Fibroblast of skin of left quadriceps (primary cell): ENCODE measurements around the gene LHX3.

Source experiments
- DNase-seq, 2 experiments: peaks; one replicate each; pipeline ENCODE4 v3.0.0-alpha.2; 2013; ENCODE audit warnings: low read depth in 2 of 2

LHX3 gene

DNA sequence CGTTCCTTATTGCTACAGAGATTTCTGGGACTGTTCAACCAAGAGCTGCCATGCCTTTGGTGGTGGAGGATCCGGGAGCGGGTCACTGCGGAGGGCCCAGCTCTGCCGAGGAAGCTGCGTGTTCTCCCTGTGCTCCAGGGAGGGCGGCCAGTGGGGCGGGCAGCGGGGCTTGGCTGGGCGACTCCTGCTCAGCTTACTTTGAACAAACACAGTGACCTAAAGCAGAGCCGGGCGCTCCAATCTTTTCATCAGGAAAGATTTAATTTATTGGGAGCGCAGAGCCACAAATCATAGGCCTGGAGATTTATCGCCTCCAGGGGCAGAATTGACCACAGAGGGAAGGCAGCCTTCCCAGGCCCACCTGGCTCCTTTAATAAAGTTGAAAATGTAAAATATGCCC lies 27.7 kb downstream of the LHX3 start:
- no peak for DNase-seq

DNA sequence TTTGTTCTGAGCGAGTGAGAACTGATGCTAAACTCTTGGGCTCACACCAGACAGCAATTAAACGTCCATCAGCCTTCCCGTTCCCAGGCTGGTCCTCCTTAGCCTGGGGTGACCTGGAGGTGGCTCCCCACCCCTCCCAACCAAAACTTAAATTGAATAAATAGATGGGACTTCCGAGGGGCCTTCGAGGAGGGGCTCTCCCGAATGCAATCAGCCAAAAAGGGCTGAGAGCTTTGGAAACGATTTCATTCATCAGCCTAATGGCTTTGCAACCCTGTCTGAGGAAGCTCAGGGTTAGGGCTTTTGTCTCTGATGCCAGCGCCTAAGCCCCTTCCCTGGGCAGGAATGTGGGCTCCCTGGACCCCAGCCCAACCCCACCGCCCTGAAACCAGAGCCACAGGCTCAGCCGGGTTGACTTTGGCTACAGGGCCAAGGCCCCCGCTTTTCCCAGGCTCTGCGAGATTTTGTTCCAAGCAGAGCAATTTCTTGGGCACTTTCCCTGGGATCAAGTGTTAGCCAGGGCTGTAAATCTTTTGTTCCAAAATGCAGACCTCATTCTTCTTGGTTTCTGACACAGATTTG lies 29.2 kb downstream of the LHX3 start:
- no peak for DNase-seq

DNA sequence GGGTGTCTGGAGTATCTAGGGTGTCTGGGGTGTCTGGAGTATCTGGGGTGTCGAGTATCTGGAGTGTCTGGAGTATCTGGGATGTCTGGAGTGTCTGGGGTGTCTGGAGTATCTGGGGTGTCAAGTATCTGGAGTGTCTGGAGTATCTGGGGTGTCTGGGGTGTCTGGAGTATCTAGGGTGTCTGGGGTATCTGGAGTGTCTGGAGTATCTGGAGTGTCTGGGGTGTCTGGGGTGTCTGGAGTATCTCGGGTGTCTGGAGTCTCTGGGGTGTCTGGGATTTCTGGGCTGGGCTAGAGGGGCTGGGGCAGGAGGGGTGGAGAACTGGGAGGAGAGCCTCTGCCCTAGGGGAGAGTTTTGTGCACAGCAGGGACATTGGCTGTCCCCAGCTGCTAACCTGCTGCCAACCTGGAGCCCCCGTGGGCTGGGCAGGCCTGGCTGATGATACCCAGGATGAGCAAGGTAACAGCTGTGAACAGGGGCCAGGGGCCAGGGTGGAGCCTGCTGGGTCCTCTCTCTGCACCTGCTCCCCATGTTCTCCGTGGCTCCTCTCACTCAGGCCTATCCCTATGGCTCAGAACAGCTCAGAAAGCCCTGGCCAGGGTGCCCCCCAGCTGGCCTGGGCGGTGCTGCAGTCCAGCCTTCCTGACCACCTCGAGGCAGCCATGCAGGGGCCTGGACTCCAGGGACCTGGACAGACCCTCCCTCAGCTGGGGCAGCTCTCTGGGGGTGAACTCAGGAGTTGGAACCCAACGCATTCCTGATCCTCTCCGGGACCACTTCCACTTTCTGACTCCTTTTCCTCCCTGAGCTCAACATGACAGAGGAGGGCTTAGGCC lies 29.9 kb downstream of the LHX3 start:
- no peak for DNase-seq

DNA sequence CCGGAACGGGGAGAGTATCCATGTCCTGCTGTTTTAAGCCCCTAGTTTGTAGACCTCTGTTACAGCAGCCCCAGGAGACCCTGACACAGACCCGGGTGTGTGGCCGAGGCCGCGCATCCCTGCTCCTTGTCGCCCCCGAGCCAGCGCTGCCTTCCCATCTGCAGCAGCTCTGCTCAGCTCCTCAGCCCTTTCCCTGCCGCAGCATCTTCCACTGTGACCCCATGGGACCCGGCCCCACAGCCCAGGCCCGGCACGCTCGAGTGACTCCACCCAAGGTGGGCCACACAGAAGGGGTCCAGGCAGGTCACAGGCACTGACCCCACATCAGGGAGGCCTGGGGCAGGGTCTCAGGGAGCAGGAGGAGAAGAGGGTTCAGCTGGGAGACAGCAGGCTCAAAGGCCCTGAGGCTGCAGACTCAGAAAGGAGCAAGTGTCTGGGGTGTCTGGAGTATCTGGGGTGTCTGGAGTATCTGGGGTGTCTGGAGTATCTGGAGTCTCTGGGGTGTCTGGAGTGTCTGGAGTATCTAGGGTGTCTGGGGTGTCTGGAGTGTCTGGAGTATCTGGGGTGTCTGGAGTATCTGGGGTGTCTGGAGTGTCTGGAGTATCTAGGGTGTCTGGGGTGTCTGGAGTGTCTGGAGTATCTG lies 31.2 kb downstream of the LHX3 start:
- DNase-seq = no peak

DNA sequence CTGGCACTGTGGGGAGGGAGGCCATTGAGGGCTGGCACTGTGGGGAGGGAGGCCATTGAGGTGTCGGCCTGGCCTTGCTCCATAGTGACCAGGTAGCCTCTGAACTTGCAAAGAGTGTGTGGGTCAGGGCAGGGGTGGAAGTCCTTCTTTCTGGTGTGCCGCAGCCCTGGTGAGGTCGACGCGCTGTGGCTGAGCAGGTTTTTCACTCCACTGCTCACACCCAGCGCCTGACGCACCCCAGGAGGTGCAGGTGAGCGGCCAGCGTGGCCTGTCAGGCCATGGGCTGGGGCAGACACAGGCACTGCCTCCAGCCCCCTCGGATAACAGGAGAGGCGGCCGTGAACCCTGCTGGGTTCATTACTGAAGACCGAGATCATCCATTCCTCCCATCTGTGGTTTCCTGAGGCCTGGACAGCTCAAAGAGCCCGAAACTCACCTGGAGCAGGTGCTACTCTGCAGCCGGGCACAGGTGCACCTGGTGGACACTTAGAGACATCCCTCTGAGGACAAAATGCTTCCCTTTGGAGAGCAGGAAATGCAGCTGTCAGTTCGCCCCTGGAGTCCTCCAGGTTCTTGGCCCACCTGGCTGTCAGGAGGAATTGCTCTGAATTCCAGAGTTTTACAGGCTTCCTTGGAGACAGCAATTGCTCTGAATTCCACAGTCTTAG lies 32.4 kb downstream of the LHX3 start:
- no peak for DNase-seq

DNA sequence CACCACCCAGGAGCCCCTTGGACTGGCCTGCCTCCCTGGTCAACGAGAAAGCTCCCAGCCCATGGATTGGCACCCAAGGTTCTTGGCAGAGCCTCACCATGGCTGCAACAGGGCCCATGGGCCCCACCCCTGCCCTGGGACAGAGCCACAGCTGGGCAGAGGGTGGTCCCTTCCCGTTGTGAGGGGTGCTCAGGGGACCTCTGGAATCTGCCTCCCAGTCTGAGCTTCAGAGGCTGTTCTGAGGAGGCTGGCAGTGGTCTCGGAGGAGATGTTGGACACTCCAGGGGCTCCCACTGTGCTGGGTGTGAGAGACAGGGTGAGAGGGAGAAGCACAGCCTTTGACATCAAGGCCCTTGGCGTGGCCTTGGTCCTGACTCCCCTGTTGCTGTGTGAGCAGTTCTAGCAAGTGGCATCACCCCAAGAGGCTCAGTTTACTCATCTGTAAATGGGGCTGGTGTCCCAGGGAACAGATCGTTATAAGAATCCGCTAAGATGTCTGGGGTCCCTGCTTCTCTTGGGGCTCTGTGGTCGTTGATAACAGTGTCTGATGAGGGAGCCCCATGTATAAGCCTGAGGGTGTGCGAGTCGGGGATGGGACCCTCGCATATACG lies 33.0 kb downstream of the LHX3 start:
- no peak for DNase-seq

DNA sequence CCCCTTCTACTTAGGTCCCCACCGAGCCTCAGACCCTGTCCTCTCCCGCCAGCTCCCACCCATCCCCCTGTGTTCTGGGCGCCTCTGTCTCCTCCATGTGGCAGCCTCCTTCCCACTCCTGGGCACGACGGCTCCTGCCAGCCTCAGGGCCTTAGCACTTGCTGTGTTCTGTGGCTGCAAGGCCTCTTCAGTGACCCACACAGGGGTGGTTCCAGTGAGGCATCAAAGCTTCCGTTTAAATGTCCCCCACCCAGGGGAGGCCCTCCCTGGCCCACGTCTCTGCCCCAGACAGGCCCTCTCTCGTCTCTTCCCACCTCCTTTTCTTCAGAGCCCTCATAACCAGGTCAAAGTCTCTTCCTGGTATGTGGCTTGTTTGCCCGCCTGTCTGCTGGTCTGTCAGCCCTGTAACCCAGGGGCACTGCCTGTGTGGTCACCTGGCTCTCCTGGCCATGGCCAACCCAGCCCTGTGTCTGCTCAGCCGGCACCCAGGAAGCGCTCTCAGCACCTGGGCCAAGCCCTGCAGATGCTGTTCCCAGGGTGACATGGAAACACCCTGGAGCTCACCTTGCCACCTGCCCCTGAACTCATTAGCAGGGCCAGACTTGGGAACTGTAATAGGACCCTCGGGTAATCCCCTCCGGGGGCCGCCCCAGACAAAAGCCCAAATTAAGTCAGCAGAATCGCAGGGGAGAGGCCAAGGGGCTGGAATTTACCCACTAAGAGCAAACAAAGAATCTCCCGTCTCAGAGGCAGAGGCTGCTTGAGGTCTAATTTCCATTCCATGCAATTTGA lies 33.7 kb downstream of the LHX3 start:
- DNase-seq = no peak

DNA sequence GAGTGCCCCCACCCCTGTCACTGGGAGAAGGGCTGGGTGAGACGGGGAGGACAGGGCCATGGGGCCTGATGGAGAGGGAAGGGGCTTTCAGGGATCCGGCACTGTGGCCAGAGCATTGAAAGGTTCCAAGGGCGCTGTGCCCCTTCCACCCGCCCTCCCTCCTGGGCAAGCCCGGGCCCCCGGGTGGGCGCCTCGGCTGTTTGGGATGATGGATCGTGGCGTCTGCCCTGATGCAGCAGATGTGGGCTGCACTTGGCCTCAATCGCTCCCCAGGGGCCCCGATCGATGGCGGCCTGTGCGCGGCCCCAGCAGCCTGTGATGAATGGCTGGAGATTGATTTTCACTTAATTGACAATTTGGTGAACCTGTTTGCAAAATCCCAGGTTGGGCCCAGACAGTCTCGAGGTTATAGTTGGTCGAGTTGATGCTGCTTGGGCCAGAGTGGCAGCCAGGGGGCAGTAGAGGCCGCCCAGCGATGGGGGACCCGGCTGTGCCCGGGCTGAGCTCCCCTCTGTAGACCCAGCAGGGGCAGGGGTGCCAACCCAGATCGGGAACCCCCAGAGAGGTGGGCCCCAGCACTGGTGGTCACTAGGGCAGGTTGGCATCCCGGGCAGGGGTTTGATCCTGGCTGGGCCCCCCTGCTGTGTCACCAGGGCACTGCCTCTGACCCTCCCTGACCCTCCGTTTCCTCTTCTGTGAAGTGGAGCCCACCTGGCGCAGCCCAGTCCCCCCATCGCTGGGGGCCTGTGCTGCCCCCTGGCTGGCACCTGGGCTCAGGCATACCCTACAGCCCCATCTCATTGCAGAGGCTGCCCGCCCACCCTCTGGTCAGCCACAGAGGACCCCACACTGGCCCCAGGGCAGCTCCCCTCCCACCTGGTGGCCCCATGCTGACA lies 34.7 kb downstream of the LHX3 start:
- DNase-seq = no peak

DNA sequence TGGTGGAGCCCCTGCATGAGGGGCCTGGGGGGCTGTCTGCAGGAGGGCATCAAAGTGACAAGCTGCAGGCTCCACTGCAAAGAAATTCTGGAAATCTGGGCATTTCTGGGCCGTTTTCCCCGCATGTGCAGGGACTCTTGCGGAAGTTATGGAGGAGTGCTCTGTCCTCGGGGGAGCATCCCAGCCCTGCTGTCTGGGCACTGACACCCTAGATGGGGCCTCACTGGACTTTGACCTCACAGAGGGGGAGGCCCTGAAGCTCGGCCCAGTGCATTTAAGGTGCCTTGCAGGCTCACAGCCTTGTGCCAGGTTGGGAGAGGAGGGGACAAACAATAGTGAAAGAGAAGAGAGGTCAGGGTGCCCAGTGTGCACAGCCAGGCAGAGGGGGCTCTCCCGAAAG lies 35.4 kb downstream of the LHX3 start:
- DNase-seq = no peak

DNA sequence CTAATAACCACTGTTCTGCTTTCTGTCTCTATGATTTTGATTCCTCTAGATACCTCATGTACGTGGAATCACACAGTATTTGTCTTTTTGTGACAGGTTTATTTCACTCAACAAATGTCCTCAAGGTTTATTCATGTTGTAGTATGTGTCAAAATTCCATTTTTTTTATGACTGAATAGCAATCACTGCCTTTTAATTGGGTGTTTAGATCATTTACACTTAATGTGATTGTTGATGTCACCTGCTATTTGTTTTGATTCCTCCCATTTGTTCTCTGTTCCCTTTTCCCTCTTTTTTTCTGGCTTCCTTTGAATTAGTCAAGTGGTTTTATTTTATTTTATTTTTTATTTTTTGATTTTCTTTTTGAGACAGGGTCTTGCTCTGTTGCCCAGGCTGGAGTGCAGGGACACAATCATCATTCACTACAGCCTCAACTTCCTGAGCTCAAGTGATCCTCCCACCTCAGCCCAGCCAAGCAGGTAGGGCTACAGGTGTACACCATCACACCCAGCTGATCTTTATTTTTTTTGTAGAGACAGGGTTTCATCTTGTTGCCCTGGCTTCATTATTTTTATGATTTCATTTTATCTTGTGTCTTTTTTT lies 41.6 kb downstream of the LHX3 start:
- DNase-seq = no peak

DNA sequence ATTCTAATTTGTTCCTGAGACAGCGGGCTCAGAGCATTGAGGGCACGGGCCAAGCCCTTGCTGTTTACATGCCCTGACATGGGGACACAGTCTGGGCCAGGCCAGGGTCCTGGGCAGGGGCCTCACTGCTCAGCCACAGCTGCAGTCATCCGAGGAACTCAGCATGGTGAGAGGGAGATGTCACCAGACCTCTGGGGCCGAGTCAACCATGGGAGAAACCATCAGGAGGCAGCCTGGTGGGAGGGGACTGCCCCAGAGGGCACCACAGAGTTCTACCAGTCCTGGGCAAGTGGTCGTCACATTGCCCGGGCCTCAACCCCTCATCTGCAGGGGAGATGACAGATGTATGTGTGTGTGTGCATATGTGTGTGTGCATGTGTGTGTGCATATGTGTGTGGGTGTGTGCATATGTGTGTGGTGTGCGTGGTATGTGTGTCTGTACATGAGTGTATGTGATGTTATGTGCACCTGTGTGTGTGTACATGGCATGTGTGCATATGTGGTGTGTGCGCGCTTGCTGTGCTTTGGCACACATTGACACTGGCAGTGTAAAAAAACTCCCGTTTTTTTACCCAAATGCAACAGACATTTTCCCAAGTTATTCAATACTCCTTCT lies 43.8 kb downstream of the LHX3 start:
- DNase-seq = no peak

DNA sequence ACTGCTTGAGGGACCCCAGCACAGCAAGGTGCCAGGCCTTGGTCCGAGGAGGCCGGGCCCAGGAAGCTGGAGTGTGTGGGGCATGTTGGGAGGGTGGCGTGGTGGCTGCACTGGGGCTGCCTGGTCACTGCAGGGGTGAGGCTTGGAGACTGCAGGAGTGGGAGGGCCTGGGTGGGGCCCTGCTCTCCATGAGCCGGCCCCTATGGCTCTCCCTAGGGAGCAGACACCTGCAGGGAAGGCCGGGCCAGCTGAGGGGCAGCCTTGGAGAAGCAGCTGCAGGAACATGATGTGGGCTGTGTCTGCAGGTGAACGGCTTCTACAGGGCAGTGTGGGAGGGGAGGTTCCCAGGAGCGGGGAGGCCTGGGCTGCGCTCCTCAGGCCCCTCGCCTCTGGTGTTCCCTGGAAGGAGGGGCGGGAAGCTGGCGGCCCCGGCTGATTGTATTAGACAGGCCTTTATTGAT lies 44.5 kb downstream of the LHX3 start:
- no peak for DNase-seq

DNA sequence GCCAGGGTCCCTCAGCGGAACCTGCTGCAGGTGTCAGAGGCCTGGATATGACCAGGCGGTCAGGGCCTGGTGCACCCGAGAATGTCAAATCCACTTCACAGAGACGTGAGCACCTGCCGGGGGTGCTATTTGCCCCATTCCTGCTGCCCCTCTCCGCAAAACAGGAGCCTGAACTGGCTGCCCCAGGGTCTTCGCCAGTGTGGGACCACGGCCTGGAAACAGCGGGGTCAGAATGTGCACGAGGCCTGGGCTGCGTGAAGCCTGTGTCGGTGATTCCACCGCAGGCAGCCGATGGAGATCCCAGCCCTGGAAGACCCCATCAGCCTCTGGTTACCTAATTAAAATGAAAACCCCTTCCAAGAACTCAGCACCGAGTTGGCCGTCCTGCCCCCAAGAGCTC lies 45.1 kb downstream of the LHX3 start:
- no peak for DNase-seq

DNA sequence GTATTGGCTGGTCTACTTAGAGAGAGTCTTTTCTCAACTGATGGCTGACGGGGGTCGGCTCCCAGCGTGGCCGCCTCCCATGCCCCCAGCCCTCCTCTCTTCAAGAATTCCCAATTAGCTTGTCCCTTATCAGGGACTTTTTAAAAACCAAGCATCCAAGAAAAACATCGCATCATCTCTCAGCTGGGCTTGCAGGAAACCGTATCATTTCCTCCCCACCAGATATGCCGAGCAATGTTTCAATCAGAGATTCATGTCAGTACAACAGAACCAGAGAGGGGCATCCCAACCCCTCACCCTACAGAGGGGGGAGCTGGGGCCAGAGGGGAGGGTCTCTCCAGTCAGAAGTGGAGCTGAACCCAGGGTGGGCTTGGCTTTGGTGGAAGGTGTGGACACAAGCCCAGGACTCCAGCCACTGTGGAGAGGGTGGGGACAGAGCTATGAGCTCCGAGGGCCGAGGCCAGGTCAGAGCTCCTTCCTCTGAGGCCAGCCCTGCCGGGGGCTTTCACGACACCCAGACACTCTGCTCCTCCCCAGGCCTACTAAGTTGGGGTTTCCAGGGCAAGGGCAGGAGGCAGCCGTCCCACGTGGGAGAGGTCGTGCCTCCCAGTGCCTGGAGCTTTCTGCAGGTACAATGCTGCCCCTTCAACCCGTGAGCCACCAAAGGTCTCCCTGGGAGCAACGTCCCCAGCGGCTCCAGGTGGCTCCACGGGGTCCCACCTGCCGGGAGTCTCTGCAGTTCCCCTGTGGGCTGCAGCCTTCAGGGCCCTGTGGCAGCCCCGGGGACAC lies 47.3 kb downstream of the LHX3 start:
- DNase-seq = no peak

DNA sequence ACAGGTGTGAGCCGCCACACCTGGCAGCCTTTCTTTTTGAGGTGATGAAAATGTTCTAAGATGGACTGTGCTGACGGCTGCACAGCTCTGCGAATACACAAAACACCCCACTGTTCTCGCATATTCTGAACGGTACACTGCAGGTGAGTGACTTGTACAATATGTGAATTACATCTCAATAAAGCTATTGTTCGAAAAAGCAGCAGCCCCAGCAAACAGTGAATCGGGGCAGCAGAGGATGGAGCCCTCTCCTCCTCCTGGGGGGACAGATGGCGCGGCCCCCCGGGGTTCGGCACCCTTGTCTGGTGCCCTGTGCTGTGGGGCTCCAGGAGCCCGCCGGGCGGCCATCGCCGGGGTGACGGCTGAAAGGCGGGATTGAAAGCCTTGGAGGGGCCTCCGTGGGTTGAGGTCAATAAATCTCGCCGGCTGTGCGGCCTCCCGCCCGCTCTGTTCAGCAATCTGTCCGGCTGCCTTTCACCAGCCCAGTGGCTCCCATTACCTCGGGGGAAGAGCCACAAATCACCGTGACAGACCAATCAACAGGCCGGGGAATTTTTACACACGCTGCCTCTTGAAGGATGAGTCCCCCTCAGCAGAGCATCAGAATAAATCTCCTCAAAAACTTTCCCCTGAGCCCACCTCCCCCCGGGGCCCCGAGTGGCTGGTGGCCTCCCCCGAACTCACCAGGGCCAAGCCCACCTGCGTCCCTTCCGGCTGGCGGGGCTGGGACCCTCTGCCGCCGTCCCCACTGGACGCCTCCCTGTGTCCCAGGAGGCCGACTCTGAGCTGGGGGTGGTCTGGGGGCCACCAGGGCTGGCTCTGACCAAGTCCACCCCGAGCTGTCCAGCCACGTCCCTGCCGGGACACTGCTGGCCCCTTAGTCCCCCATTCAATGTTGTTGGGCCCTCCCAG lies 48.5 kb downstream of the LHX3 start:
- no peak for DNase-seq

DNA sequence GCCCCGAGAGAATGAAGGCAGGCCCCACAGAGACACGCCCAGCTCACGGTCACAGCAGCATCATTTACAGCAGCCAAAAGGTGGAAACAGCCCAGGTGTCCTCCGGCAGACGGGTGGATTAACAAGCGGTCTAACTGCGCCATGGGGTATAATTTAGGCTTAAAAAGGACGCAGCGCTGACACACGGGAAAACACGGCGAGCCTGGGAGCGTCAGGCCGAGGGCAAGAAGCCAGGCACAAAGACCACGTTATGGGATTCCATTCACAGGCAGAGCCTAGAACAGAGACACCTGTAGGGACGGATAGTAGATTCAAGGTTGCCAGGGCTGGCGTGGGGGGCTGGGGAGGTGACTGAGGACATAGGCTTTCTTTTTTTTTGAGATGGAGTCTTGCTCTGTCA lies 49.4 kb downstream of the LHX3 start:
- no peak for DNase-seq

DNA sequence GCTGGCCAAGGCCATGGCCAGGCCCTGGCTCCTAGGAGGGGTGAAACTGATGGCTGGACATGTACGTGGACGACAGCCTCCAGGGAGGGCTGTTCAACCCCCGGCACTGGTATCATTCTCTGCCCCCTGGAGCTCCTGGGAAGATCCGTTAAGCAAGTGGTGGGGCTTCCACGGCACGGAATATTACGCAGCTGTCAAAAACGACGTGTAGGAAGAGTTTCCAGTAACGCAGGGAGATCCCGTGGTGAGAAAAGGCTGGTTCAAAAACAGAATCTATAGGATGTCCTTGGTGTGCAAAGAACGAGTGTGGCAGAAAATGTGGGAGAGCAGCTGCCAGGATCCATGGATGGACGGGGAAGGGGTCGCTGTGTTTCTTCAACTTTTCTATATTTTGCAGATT lies 50.0 kb downstream of the LHX3 start:
- DNase-seq = no peak
